GM12892 (cell line): ENCODE measurements around the gene ABI3BP.

ENCODE experiments used
- DNase-seq: peaks from one replicate; pipeline ENCODE4 v3.0.0; 2011; ENCODE audit not compliant: insufficient read length
- FAIRE-seq: peaks from 2 replicates; lab custom pipeline; 2011; peaks lifted over from hg19 to GRCh38; lab: Jason Lieb, UNC
- POLR2A ChIP-seq: IDR thresholded peaks from 2 replicates; pipeline ENCODE4 v1.6.1; 2011; ENCODE audit warnings: low read depth, low read length, control low read depth
- POLR2AphosphoS5 ChIP-seq: IDR thresholded peaks from 2 replicates; pipeline ENCODE4 v1.6.1; 2011; ENCODE audit warnings: low read depth, low read length, control low read depth
- TAF1 ChIP-seq: IDR thresholded peaks from 2 replicates; pipeline ENCODE4 v1.6.1; 2011; ENCODE audit warnings: low read depth, mild to moderate bottlenecking, control low read depth, low read length, borderline replicate concordance

The ABI3BP gene

DNA sequence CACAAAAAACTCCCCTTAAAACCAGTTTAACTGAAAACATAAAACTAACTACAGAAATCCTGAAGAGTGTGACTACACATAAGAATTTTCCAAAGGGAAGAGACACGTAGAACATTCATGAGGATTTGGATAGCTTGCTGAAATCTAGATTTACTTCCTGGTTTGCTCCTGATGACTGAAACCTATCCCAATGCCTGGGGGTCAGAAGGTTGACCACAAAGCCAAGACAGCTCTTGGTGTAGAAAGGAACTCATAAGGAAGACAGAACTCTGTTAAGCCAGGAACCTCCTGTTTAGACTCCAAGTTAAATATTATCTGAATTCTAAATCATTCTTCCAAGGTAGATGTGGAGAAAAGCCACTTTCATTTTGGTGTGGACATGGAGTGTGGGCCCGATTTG lies 191.1 kb downstream of the ABI3BP start:
- FAIRE-seq (no peak), DNase-seq (no peak)
- TF ChIP-seq TAF1 (no peak), POLR2AphosphoS5 (no peak), POLR2A (no peak)

DNA sequence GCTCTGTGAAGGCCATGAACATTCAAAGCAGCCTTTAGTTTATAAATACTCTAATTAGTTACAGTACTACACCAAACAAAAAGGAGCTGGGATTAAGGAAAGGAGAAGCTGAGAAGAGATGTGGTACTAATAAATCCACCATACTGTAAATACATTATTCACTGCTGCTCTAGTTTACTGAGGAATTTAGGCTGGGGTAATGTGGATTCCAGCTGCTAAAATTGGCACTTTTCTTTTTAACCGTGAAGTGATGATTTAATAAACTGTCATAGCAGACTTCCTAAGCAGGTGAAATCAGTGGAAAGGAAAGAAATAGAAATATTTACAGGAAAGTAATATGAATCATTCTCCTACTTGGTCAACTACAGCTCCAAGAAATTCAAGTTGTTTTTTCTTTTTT lies 195.2 kb downstream of the ABI3BP start:
- DNase-seq (no peak), FAIRE-seq (no peak)
- TF ChIP-seq POLR2AphosphoS5, result no peak
- TF ChIP-seq POLR2A, result no peak
- TF ChIP-seq TAF1, result no peak

DNA sequence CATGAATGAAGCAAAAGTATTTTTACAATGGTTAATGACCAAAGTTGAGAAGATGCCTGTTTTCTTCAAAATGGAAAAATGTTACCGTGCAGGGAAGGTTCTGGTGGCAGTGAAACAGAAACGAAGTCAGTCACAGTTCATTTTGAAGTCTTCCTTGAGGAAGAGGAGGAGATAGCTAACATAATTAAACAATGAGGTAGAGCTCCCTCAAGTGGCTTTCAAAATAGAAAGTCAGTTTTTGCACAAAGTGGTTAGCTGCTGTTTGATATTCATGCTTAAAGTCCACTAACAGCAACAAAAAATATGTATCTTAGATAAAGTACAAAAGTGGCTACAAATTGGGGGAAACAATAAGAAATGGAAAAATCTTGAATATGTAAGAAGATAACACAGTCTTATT lies 196.7 kb downstream of the ABI3BP start:
- TF ChIP-seq TAF1 (no peak), POLR2AphosphoS5 (no peak), POLR2A (no peak)
- FAIRE-seq (no peak), DNase-seq (no peak)

DNA sequence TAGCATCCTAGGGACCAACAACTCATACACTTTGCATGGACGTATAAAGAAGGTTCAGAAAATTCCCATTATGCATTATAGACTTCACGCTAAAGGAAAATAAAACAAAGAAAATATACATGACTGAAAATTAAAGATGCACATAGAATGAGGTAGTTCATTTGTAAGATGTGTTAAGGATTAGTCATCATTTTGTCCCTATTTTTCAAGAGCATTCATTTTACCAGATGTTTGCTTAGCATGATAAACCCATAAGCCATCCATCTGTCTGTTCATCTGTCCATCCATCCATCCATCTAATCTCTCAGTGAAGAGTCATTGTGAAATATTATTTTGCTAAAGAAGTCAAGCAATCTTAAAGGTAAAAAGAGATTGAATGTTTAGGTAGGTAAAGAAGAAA lies 203.6 kb downstream of the ABI3BP start:
- FAIRE-seq (no peak), DNase-seq (no peak)
- TF ChIP-seq POLR2AphosphoS5 (no peak), POLR2A (no peak), TAF1 (no peak)

DNA sequence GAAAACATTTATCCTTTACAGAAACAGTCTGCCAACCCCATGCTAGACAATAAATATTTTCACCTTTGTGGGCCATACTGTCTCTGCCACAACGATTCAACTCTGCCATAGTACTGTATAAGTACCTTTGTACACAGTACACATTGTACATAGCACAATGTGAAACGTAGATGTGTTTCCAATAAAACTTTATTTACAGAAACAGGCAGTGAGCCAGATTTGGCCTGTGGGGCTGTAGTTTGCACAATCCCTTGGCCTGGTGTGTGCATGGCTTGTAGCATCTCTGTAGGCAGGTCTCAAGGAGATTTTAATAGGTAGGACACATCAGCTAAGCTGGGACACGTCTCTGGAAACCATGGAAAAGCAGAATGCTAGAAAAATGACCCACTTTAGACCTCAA lies 209.6 kb downstream of the ABI3BP start:
- FAIRE-seq, result no peak
- no peak for DNase-seq
- no peak for TF ChIP-seq POLR2A
- no peak for TF ChIP-seq POLR2AphosphoS5
- no peak for TF ChIP-seq TAF1

DNA sequence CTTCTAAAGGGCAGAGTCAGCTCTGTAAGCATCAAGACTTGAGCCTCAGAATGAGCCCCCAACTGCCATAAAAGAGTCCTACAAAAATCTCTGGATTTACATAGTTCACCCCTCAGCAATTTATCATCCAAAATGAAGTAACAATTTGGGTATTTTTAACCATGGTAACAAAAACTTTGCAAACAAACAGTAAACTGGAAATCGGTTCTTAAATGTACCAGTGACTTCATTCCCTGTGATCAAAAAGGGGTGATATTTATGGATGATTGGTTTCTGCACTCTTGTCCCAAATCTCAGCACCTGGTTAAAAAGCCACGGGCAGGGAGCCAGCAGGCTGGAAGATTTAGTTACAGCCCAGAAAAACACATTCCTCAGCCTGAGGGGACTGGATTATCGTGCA lies 210.3 kb downstream of the ABI3BP start:
- DNase-seq, result no peak
- no peak for FAIRE-seq
- TF ChIP-seq POLR2AphosphoS5, result no peak
- no peak for TF ChIP-seq TAF1
- TF ChIP-seq POLR2A, result no peak

DNA sequence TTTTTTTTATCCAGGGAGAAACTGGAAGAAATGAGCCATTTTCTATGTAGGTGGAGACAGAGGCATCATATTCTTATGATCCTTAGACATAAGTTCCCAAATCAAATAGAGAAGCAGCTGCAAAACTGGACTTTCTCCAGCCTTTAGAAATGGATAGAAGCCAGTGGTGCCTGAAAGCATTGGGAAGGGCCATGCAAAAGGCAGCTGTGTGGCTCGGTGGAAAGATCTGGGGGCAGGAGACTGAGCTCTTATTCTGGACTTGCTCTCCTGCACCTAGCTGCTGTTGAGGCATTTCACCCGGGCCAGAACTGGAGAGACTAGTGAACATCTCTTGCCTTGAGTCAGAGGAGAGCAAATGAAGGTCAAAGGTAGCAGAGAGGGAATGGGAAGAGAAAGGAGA lies 210.9 kb downstream of the ABI3BP start:
- TF ChIP-seq POLR2AphosphoS5 (no peak), POLR2A (no peak), TAF1 (no peak)
- FAIRE-seq, result no peak

DNA sequence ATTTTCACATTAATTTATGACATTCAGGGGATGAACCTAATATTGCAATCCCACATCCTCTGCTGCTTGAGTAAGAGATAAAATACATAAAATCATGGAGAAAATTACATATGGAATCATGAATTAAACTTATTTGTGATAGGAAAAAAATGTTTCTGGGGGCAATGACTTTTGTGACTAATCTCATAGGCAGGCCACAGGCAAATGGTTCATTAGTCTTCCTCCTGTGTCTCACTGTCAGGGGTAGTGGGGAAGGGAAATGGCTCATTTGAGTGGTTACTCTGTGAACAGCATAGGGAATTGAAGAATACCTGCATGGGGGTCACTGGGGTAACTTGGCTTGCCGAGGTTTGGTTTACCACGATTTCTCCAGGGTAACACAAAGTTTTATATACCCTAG lies 211.9 kb downstream of the ABI3BP start:
- TF ChIP-seq POLR2AphosphoS5 (no peak), POLR2A (no peak), TAF1 (no peak)
- no peak for DNase-seq
- FAIRE-seq, result no peak

More for the DNA sequence above, 210.9 kb downstream of the ABI3BP start:
- no peak for DNase-seq

DNA sequence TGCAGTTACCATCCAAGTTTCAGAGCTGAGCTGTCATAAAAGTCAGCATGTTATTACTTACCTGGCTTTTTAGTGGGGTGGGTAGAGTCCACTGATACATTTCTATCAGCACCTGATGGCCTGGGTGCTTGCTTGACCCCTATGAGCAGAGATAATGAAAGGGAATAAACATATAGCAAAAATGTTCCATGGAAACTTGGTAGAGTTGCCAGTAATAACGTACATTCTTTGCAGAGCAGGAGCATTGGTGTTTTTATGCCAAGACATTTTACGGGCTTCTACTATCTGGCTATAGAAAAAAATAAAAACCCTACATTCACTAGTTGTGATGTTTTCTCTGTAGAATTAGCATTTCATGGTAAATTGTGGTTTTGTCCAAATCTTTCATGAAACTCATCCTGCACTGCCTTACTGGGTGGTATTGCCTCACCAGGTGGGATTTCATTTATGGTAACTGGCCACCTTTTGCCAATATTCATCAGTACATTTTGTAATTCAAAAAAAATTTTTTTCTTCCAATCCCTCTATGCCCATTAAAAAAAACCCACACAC lies 213.1 kb downstream of the ABI3BP start:
- DNase-seq (no peak), FAIRE-seq (no peak)
- TF ChIP-seq TAF1, result no peak
- no peak for TF ChIP-seq POLR2AphosphoS5
- no peak for TF ChIP-seq POLR2A

DNA sequence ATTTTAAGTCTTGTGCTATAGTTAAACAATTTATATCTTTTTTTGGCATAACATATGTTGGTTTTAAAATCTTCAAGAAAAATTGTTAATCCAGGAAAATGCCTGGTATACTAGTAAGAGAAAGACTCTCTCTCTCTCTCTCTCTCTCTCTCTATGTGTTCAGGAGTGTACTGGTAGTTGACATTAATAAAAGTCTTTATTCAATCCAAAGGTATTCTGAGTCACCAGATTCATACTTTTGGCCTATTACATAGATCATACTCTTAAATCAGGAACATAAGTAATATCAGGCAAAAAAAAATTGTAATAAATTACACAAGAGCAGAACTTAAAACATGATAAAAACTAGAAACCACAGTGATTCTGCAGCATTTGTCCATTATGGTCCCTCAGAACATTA lies 213.7 kb downstream of the ABI3BP start:
- no peak for TF ChIP-seq POLR2A
- no peak for TF ChIP-seq POLR2AphosphoS5
- TF ChIP-seq TAF1, result no peak
- no peak for FAIRE-seq
- DNase-seq, result no peak

DNA sequence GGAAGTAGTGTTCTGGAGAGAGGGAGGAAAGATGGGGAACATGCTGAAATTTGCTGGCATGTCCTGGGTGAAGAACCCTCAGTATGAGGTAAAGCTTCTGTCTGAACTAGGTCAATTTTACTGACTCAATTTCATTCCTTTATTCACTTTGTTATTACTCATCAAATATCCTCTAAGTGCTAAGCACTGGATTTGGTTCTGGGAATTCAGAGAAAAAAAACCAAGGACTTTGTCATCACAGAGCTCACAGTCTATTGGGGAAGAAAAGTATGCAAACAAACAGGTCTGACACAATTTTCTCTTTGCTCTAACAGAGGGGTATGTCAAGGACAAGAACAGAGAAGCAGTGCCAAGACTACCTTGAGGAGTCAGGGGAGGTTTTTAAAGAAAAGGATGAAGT lies 215.9 kb downstream of the ABI3BP start:
- FAIRE-seq (no peak), DNase-seq (no peak)
- TF ChIP-seq POLR2AphosphoS5, result no peak
- TF ChIP-seq POLR2A, result no peak
- TF ChIP-seq TAF1, result no peak

DNA sequence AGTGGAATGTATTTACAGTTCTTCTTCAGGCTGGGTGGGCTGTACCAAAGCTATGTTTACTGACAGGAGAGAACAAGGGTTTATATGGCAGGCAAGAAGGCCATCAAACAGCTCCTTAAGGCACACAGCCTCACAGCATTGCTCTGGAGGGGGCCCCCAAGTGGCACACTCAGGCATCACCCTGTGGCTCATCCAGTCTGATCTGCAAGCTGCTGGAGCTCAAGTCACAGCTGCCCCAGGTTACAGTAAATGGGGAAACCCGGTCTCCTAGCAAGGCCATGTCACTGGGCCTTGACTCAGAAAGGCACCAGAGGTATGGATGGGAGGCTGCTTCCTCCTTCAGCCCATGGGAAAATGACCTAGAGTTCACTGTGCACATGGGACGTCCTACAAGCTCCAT lies 216.5 kb downstream of the ABI3BP start:
- DNase-seq (no peak), FAIRE-seq (no peak)
- TF ChIP-seq POLR2AphosphoS5 (no peak), TAF1 (no peak), POLR2A (no peak)

DNA sequence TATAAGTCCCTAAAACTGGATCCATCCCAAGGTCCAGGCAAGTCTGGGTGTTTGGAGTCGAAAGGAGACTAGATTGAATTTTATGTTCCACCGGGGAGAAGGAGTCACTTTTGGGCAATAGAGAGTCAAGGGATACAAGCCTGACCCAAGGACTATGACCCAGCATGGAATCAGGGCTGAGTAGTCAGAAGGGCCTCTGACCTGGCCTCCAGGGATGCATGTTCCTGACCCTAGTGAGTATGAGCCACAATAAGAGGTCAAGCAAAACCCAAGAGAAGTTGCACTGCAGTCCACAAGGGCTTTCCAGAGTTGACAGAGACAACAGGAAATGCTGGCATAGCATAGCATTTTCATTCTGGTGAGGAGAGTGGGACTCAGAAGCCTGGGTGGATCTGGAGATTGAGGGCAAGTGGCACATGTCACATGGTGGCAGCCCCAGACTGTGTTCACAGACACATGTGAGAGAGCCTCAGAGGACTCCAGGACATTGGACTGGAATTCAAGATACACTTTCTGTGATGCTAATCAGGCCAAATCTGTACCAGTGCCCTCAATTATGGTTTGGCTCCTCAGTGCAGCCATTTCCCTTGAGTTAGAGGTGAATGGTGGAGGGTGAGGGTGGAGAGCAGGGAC lies 217.0 kb downstream of the ABI3BP start:
- no peak for FAIRE-seq
- TF ChIP-seq TAF1 (no peak), POLR2AphosphoS5 (no peak), POLR2A (no peak)
- no peak for DNase-seq
